Lower leg skin (tissue), 4 donors: ENCODE results near the gene DSCAML1. TPM values are rescaled to one million over a fixed set of nuclear protein-coding genes. Genes with fewer than 3 reads are reported as not detected.

Experiments used
- DNase-seq, 2 donors: peaks; one replicate each; pipeline ENCODE4 v3.0.0-alpha.2; 2019; ENCODE audit warnings: low spot score in 2 of 2
- H3K4me3 ChIP-seq: fragments of 200-600 bp; sonication (generic); 2 replicates; pipeline ENCODE4 v1.5.1; 2017; ENCODE audit warnings: mild to moderate bottlenecking, low read depth; ENCODE audit not compliant: poor library complexity, severe bottlenecking
- CTCF ChIP-seq, 3 donors: fragments of 450-650 bp; IDR thresholded peaks; one replicate each; pipeline ENCODE4 v1.5.1; 2016; ENCODE audit warnings: antibody characterized with exemption in 3 of 3, mild to moderate bottlenecking in 3 of 3, moderate library complexity in 2 of 3
- POLR2A ChIP-seq, 2 donors: fragments of 450-650 bp; IDR thresholded peaks; one replicate each; pipeline ENCODE4 v1.6.1; 2016 to 2017; ENCODE audit warnings: antibody characterized with exemption in 2 of 2, mild to moderate bottlenecking in 1 of 2, moderate library complexity in 1 of 2
- WGBS, 2 donors: methylation state at CpG; one replicate each; pipeline ENCODE4 v1.1.5; 2018; 5-methylcytosine and 5-hydroxymethylcytosine counted together
- intact Hi-C: fragments of 100-400 bp; cut with DNase I; formaldehyde crosslinking; loops from one replicate; pipeline ENCODE4 v1.15.0; 2023; ENCODE audit warnings: low total_unique reads
- total RNA-seq, 4 donors: library from RNA; depleted of rRNA; stranded (reverse); fragments of >200 nt; gene quantifications; one replicate each; pipeline ENCODE4 v1.1.0, GENCODE V29; 2016

DSCAML1 gene
- total RNA-seq, 4 donors from 2014 or later, result 0.07 to 0.13 (median 0.08) TPM

DNA sequence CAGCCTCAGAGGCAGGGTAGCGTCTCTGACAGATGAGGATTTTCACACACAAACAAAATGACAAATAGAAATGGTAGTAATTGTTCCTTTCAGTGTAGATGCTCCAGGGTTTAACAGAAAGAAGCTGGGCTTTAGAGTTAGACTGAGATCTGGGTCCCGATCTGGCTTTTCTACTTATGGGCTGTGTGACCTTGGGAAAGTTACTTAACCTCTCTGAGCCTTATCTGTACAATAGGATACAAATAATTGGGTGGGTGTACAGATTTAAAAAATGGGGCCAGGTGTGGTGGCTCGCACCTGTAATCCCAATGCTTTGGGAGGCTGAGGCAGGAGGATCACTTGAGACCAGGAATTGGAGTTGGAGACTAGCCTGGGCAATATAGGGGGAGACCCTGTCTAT, 264.4 kb downstream of the DSCAML1 start:
- 92 to 94% methylated on average over 3 of the region's 3 CpGs for WGBS, 2 donors
- no peak overlapping the region for H3K4me3 ChIP-seq
- DNase-seq, result no peak
- TF ChIP-seq CTCF (IDR thresholded peaks at IDR 0.05), result no peak
- no peak for TF ChIP-seq POLR2A (IDR thresholded peaks at IDR 0.05)
- intact Hi-C loops, result no loop called here

DNA sequence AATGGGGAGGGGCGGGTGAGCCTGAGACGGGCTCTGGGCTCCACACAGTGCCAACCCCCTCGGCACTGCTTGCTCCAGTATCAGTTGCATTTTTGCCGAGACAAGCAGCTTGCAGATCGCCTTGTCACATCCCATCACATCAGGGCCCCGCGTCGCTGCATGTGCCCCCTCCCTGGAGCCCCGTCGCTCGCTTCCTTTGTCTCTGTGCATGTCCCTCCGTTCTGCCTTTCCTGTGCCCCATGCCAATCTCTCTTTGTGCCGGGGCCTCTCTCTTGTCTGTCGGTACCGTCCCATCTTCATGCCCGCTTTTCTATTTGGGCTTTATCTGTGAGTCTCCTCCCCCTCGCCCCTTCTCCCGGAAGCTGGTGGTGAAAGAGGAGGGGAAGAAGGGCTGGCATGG, 267.2 kb downstream of the DSCAML1 start:
- intact Hi-C loops, result no loop called here
- 60 to 72% methylated on average over 18 of the region's 18 CpGs for WGBS, 2 donors

DNA sequence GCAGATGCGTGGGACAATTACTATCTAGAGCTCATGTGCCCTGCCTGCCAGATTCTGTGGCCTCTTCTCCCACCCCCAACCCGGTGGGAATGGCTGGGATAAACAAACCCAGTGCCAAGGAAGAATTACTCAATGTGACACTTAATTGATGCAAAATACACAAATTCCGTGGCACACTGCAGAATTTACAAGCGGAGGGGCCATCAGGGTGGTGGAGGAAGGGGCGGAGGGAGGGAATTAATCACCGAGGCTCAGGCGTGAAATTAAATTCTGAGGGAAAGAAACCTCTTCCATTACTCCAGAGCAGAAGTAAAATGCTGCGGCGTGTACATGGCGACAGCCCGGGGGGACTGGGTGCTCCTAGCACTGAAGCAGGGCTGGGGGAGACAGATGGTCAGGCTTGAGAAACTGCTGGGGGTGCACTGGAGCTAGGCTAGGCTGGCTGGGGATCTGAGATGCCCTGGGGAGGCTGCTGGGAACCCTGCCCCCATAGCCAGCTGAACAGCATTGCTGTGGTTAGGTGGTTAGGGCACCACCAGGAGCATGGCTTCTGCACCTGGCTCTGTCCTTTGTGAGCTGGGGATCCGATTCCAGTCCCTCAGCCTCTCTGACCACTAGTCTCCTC, 268.8 kb downstream of the DSCAML1 start:
- H3K4me3 ChIP-seq, result no peak overlapping the region
- intact Hi-C loops, result no loop called here
- no peak for DNase-seq
- 51 to 52% methylated on average over 12 of the region's 12 CpGs for WGBS, 2 donors
- no peak for TF ChIP-seq POLR2A (IDR thresholded peaks at IDR 0.05)
- no peak for TF ChIP-seq CTCF (IDR thresholded peaks at IDR 0.05)

More for the DNA sequence above, 267.2 kb downstream of the DSCAML1 start:
- TF ChIP-seq CTCF (IDR thresholded peaks at IDR 0.05), result no peak
- no peak overlapping the region for H3K4me3 ChIP-seq
- no peak for DNase-seq

DNA sequence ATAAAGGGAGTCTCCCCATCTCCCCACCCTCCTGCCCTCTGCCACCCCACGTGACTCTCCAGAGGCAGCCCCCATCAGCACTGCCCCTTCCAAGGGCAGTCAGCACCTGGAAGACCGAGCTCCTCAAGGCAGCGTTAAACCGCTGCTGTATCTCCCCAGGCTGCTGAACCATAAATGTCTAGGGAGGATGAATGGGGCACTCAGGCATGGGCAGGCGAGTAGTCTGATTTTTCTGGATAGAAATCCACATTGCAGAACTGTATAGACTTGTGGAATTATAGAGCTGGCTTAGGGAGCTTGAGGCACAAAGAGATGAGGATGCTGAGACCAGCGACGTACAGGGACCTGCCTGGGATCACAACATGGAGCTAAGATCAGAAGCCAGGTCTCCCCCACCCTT, 269.7 kb downstream of the DSCAML1 start:
- no peak overlapping the region for H3K4me3 ChIP-seq
- intact Hi-C loops, result no loop called here
- TF ChIP-seq CTCF (IDR thresholded peaks at IDR 0.05) (no peak), POLR2A (IDR thresholded peaks at IDR 0.05) (no peak)
- 62 to 65% methylated on average over 7 of the region's 7 CpGs for whole genome bisulfite sequencing, 2 donors
- no peak for DNase-seq

DNA sequence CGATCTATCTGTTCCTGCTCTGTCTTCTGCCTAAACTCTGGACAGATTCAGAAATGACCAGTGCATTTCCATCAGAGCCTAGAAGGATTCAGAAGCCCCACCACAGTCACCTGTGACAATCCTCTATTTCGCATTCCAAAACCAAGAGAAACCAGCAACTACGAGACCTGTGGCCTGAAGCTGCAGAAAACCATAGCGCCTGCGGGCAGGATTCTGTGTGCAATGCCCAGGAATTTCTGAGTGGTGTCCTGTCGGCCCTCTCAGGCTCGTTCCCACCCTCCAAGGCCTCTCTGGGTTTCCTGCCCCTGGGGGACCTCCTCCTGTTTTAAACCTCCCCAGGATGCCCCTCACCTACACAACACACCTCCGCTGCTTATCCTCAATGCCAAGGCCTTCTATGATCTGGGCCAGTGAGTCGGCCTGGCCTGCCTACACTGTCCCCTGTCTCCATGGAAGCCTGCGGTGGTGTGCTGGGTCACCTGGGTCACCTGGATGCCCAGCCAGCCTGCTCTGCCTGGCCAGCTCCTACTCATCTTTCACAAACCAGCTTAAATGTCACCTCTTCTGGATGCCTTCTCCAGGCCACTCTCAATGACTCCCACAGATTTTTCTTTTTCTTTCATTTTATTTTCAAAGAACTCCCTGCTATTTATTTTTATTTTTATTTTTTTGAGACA, 271.0 kb downstream of the DSCAML1 start:
- intact Hi-C loops, result no loop called here
- no peak for DNase-seq
- H3K4me3 ChIP-seq, result no peak overlapping the region
- 91 to 92% methylated on average over 10 of the region's 10 CpGs for WGBS, 2 donors
- TF ChIP-seq POLR2A (IDR thresholded peaks at IDR 0.05) (no peak), CTCF (IDR thresholded peaks at IDR 0.05) (no peak)
